Amygdala (tissue), 56 donors: ENCODE measurements around the gene HLA-DMA.
A peak's percentile ranks its signal among the peaks of the same experiment; 100 is the strongest.

ENCODE experiments used
- DNase-seq, 56 donors: peaks; one replicate each; lab custom pipeline; 2025; lab: John Stamatoyannopoulos, UW

HLA-DMA gene

GRCh38 chr6:32975886-32976285 is 23.0 kb upstream of the HLA-DMA start:
- DNase-seq, result no peak

- no peak for DNase-seq
Measured at GRCh38 chr6:32974541-32975308, 21.8 kb upstream of the HLA-DMA start.

GRCh38 chr6:32974016-32974333 is 21.1 kb upstream of the HLA-DMA start:
- no peak for DNase-seq

GRCh38 chr6:32973144-32974015 is 20.5 kb upstream of the HLA-DMA start:
- DNase-seq, result peak in 2 of 56 donors; percentile 10 to 37

- DNase-seq, result peak in 9 of 56 donors; percentile 49 to 81 (median 62)
Measured at GRCh38 chr6:32972353-32973143, 19.7 kb upstream of the HLA-DMA start.

GRCh38 chr6:32971581-32972352 is 18.9 kb upstream of the HLA-DMA start:
- peak; percentile 94 to 100 (median 99) for DNase-seq

GRCh38 chr6:32971242-32971580 is 18.3 kb upstream of the HLA-DMA start:
- DNase-seq, result no peak

- DNase-seq, result peak in 54 of 56 donors; percentile 33 to 84 (median 64)
Measured at GRCh38 chr6:32970413-32971241, 17.7 kb upstream of the HLA-DMA start.

GRCh38 chr6:32969685-32970412 is 17.0 kb upstream of the HLA-DMA start:
- peak in 48 of 56 donors; percentile 38 to 92 (median 64) for DNase-seq

GRCh38 chr6:32968867-32969684 is 16.2 kb upstream of the HLA-DMA start:
- peak in 50 of 56 donors; percentile 47 to 94 (median 77) for DNase-seq

- peak; percentile 49 to 100 (median 94) for DNase-seq
Measured at GRCh38 chr6:32968093-32968866, 15.4 kb upstream of the HLA-DMA start, which contains the start of gene BRD2. Gene BRD2, plus strand, starts transcription at chr6:32968594. Its CDS starts 4,305 bp downstream, at chr6:32972899.

GRCh38 chr6:32967151-32968091 is 14.5 kb upstream of the HLA-DMA start:
- DNase-seq, result peak in 16 of 56 donors; percentile 2 to 64 (median 22)

GRCh38 chr6:32964776-32965175 is 11.9 kb upstream of the HLA-DMA start:
- no peak for DNase-seq

GRCh38 chr6:32963866-32964265 is 11.0 kb upstream of the HLA-DMA start:
- no peak for DNase-seq

- no peak for DNase-seq
Measured at GRCh38 chr6:32962213-32962826, 9.4 kb upstream of the HLA-DMA start.
